ENCODE data around the gene VWA5B2. TPM values are rescaled to one million over a fixed set of nuclear protein-coding genes. Genes with fewer than 3 reads are reported as not detected.

Gene VWA5B2
- total and polyA plus RNA-seq, 9 donors = 0.04 to 1.2 (median 0.32) TPM

GRCh38 chr3:184234224-184234623 lies 4.8 kb downstream of the VWA5B2 start:
- H3K4me3 ChIP-seq (ENCODE audit: low read length) = no peak overlapping the region
- H3K4me1 ChIP-seq (ENCODE audit: control insufficient read depth, insufficient read depth, low read length) = peaks cover 12% of the 10 kb centered on the region
- WGBS (ENCODE audit: insufficient coverage) = 18% methylated on average over 3 of the region's 4 CpGs
- no peak for DNase-seq
- H3K36me3 ChIP-seq (ENCODE audit: control insufficient read depth, insufficient read depth, low read length) = no peaks in the 10 kb centered on the region
- peaks cover 49% of the 10 kb centered on the region for H3K27me3 ChIP-seq (ENCODE audit: control insufficient read depth, insufficient read depth, low read length)
- no peaks in the 10 kb centered on the region for H3K9me3 ChIP-seq (replicated peaks; ENCODE audit: control insufficient read depth, low read depth, low read length)
- H3K27ac ChIP-seq (ENCODE audit: low read length) = no peak overlapping the region

GRCh38 chr3:184234671-184235380 lies 5.4 kb downstream of the VWA5B2 start:
- peaks cover 8% of the 10 kb centered on the region for H3K4me1 ChIP-seq (ENCODE audit: control insufficient read depth, insufficient read depth, low read length)
- peaks cover 44% of the 10 kb centered on the region for H3K27me3 ChIP-seq (ENCODE audit: control insufficient read depth, insufficient read depth, low read length)
- WGBS (ENCODE audit: insufficient coverage) = 86% methylated on average over 12 of the region's 19 CpGs

GRCh38 chr3:184235381-184236032 lies 6.1 kb downstream of the VWA5B2 start:
- Histone ChIP-seq H3K36me3 (ENCODE audit: control insufficient read depth, insufficient read depth, low read length) (no peaks in the 10 kb centered on the region), H3K9me3 (replicated peaks; ENCODE audit: control insufficient read depth, low read depth, low read length) (no peaks in the 10 kb centered on the region), H3K27me3 (ENCODE audit: control insufficient read depth, insufficient read depth, low read length) (peaks cover 38% of the 10 kb centered on the region), H3K27ac (ENCODE audit: low read length) (no peak overlapping the region), H3K4me3 (ENCODE audit: low read length) (no peak overlapping the region), H3K4me1 (ENCODE audit: control insufficient read depth, insufficient read depth, low read length) (peaks cover 3% of the 10 kb centered on the region)
- DNase-seq = no peak
- WGBS (ENCODE audit: insufficient coverage) = 42% methylated on average over 3 of the region's 4 CpGs

More at GRCh38 chr3:184234671-184235380, 5.4 kb downstream of the VWA5B2 start:
- H3K27ac ChIP-seq (ENCODE audit: low read length) = no peak overlapping the region
- H3K9me3 ChIP-seq (replicated peaks; ENCODE audit: control insufficient read depth, low read depth, low read length) = no peaks in the 10 kb centered on the region
- no peak for DNase-seq
- H3K36me3 ChIP-seq (ENCODE audit: control insufficient read depth, insufficient read depth, low read length) = no peaks in the 10 kb centered on the region
- H3K4me3 ChIP-seq (ENCODE audit: low read length) = no peak overlapping the region

GRCh38 chr3:184236033-184236410 lies 6.6 kb downstream of the VWA5B2 start:
- H3K27me3 ChIP-seq (ENCODE audit: control insufficient read depth, insufficient read depth, low read length) = peaks cover 34% of the 10 kb centered on the region
- WGBS (ENCODE audit: insufficient coverage) = 61% methylated on average over 11 of the region's 14 CpGs
- DNase-seq = no peak

GRCh38 chr3:184236636-184237035 lies 7.3 kb downstream of the VWA5B2 start:
- no peak for DNase-seq
- H3K4me3 ChIP-seq (ENCODE audit: low read length) = no peak overlapping the region
- H3K36me3 ChIP-seq (ENCODE audit: control insufficient read depth, insufficient read depth, low read length) = no peaks in the 10 kb centered on the region
- H3K9me3 ChIP-seq (replicated peaks; ENCODE audit: control insufficient read depth, low read depth, low read length) = no peaks in the 10 kb centered on the region
- H3K27me3 ChIP-seq (ENCODE audit: control insufficient read depth, insufficient read depth, low read length) = peaks cover 29% of the 10 kb centered on the region
- H3K27ac ChIP-seq (ENCODE audit: low read length) = no peak overlapping the region
- WGBS (ENCODE audit: insufficient coverage) = 62% methylated on average over 2 of the region's 3 CpGs
- no peaks in the 10 kb centered on the region for H3K4me1 ChIP-seq (ENCODE audit: control insufficient read depth, insufficient read depth, low read length)

More at GRCh38 chr3:184236033-184236410, 6.6 kb downstream of the VWA5B2 start:
- H3K27ac ChIP-seq (ENCODE audit: low read length) = no peak overlapping the region
- H3K9me3 ChIP-seq (replicated peaks; ENCODE audit: control insufficient read depth, low read depth, low read length) = no peaks in the 10 kb centered on the region
- H3K36me3 ChIP-seq (ENCODE audit: control insufficient read depth, insufficient read depth, low read length) = no peaks in the 10 kb centered on the region
- peaks cover under 1% of the 10 kb centered on the region for H3K4me1 ChIP-seq (ENCODE audit: control insufficient read depth, insufficient read depth, low read length)
- no peak overlapping the region for H3K4me3 ChIP-seq (ENCODE audit: low read length)

- no peak for DNase-seq
- Histone ChIP-seq H3K36me3 (ENCODE audit: control insufficient read depth, insufficient read depth, low read length) (peaks cover 3% of the 10 kb centered on the region), H3K27ac (ENCODE audit: low read length) (no peak overlapping the region), H3K4me3 (ENCODE audit: low read length) (no peak overlapping the region), H3K4me1 (ENCODE audit: control insufficient read depth, insufficient read depth, low read length) (no peaks in the 10 kb centered on the region), H3K27me3 (ENCODE audit: control insufficient read depth, insufficient read depth, low read length) (peaks cover 24% of the 10 kb centered on the region), H3K9me3 (replicated peaks; ENCODE audit: control insufficient read depth, low read depth, low read length) (no peaks in the 10 kb centered on the region)
- WGBS (ENCODE audit: insufficient coverage) = 61% methylated on average over 3 of the region's 7 CpGs
Measured at GRCh38 chr3:184237211-184237610, 7.8 kb downstream of the VWA5B2 start.

GRCh38 chr3:184237807-184238206 lies 8.4 kb downstream of the VWA5B2 start:
- H3K27ac ChIP-seq (ENCODE audit: low read length) = no peak overlapping the region
- H3K27me3 ChIP-seq (ENCODE audit: control insufficient read depth, insufficient read depth, low read length) = peaks cover 18% of the 10 kb centered on the region
- peaks cover 9% of the 10 kb centered on the region for H3K36me3 ChIP-seq (ENCODE audit: control insufficient read depth, insufficient read depth, low read length)
- H3K4me3 ChIP-seq (ENCODE audit: low read length) = no peak overlapping the region
- no peaks in the 10 kb centered on the region for H3K4me1 ChIP-seq (ENCODE audit: control insufficient read depth, insufficient read depth, low read length)
- WGBS (ENCODE audit: insufficient coverage) = no CpG with 5 or more reads among the region's 1 CpG
- H3K9me3 ChIP-seq (replicated peaks; ENCODE audit: control insufficient read depth, low read depth, low read length) = no peaks in the 10 kb centered on the region
- no peak for DNase-seq

- H3K27me3 ChIP-seq (ENCODE audit: control insufficient read depth, insufficient read depth, low read length) = peaks cover 12% of the 10 kb centered on the region
- H3K9me3 ChIP-seq (replicated peaks; ENCODE audit: control insufficient read depth, low read depth, low read length) = no peaks in the 10 kb centered on the region
- no peaks in the 10 kb centered on the region for H3K4me1 ChIP-seq (ENCODE audit: control insufficient read depth, insufficient read depth, low read length)
- H3K36me3 ChIP-seq (ENCODE audit: control insufficient read depth, insufficient read depth, low read length) = peaks cover 14% of the 10 kb centered on the region
- H3K4me3 ChIP-seq (ENCODE audit: low read length) = no peak overlapping the region
- no peak overlapping the region for H3K27ac ChIP-seq (ENCODE audit: low read length)
- DNase-seq = no peak
- 71% methylated on average over 13 of the region's 13 CpGs for WGBS (ENCODE audit: insufficient coverage)
Measured at GRCh38 chr3:184238246-184238818, 8.9 kb downstream of the VWA5B2 start.

GRCh38 chr3:184239221-184239620 lies 9.8 kb downstream of the VWA5B2 start:
- Histone ChIP-seq H3K4me3 (ENCODE audit: low read length) (no peak overlapping the region), H3K36me3 (ENCODE audit: control insufficient read depth, insufficient read depth, low read length) (peaks cover 23% of the 10 kb centered on the region), H3K9me3 (replicated peaks; ENCODE audit: control insufficient read depth, low read depth, low read length) (no peaks in the 10 kb centered on the region), H3K27me3 (ENCODE audit: control insufficient read depth, insufficient read depth, low read length) (peaks cover 6% of the 10 kb centered on the region), H3K27ac (ENCODE audit: low read length) (no peak overlapping the region), H3K4me1 (ENCODE audit: control insufficient read depth, insufficient read depth, low read length) (no peaks in the 10 kb centered on the region)
- WGBS (ENCODE audit: insufficient coverage) = 88% methylated on average over 7 of the region's 8 CpGs
- no peak for DNase-seq

GRCh38 chr3:184239708-184240107 lies 10.3 kb downstream of the VWA5B2 start:
- 68% methylated on average over 4 of the region's 7 CpGs for WGBS (ENCODE audit: insufficient coverage)
- no peaks in the 10 kb centered on the region for H3K4me1 ChIP-seq (ENCODE audit: control insufficient read depth, insufficient read depth, low read length)
- H3K27me3 ChIP-seq (ENCODE audit: control insufficient read depth, insufficient read depth, low read length) = peaks cover 2% of the 10 kb centered on the region
- H3K27ac ChIP-seq (ENCODE audit: low read length) = no peak overlapping the region
- H3K9me3 ChIP-seq (replicated peaks; ENCODE audit: control insufficient read depth, low read depth, low read length) = no peaks in the 10 kb centered on the region
- peaks cover 28% of the 10 kb centered on the region for H3K36me3 ChIP-seq (ENCODE audit: control insufficient read depth, insufficient read depth, low read length)
- no peak overlapping the region for H3K4me3 ChIP-seq (ENCODE audit: low read length)
- DNase-seq = no peak

Data from muscle of leg (tissue), 11 donors.